OCI-LY7 (cell line): ENCODE measurements around the gene IQCB1.

Experiments used
- CTCF ChIP-seq: fragments of 200-600 bp; sonication (generic); conservative IDR thresholded peaks from 2 replicates; pipeline ENCODE4 v1.5.1; 2014; ENCODE audit warnings: mild to moderate bottlenecking, antibody characterized with exemption, low read length, moderate library complexity, mixed read lengths
- EZH2phosphoT487 ChIP-seq: fragments of 200-600 bp; sonication (generic); IDR thresholded peaks from 2 replicates; pipeline ENCODE4 v1.6.1; 2018; ENCODE audit warnings: low read depth, borderline replicate concordance, mild to moderate bottlenecking, mixed run types, antibody characterized with exemption, low read length, moderate library complexity, mixed read lengths

DNA sequence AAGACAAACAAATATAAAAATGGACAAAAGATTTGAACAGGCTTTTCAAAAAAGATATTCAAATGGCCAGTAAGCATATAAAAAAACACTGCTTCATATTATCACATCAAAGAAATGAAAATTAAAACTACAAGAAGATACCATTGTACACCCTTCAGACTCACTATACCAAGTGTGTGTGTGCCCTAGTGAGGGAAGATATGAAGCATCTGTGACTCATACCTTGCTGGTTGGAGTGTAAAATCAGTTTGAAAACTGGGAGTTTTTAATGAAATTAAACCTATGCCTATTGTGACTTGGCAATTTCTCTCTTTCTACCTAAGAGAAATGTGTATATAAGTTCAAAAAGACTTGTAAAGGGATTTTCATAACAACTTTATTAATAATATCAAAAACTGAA lies 35.9 kb upstream of the IQCB1 start:
- TF ChIP-seq CTCF (no peak), EZH2phosphoT487 (no peak)
